Mucosa of descending colon (tissue), 3 donors: ENCODE measurements around the gene CAPS2. TPM values are rescaled to one million over a fixed set of nuclear protein-coding genes. Genes with fewer than 3 reads are reported as not detected.

ENCODE experiments used
- ATAC-seq: fragments of 200-7000 bp; cut with Tn5 transposase; one replicate; pipeline ENCODE4 v1.9.1; 2020; ENCODE audit warnings: mild to moderate bottlenecking, moderate library complexity
- DNase-seq, 3 donors: peaks; one replicate each; pipeline ENCODE4 v3.0.0-alpha.2; 2020
- H3K36me3 ChIP-seq: fragments of 200-600 bp; one replicate; pipeline ENCODE4 v1.8.0; 2021; ENCODE audit warnings: low read depth, mild to moderate bottlenecking
- H3K4me1 ChIP-seq: fragments of 200-600 bp; one replicate; pipeline ENCODE4 v1.8.0; 2021; ENCODE audit warnings: low read depth, mild to moderate bottlenecking
- H3K4me3 ChIP-seq: fragments of 200-600 bp; one replicate; pipeline ENCODE4 v1.8.0; 2021; ENCODE audit warnings: mild to moderate bottlenecking
- H3K9me3 ChIP-seq: fragments of 200-600 bp; one replicate; pipeline ENCODE4 v1.8.0; 2021; ENCODE audit warnings: mild to moderate bottlenecking
- intact Hi-C, 2 donors: fragments of 100-400 bp; cut with DNase I in 1 of 2; cut with micrococcal nuclease in 1 of 2; formaldehyde crosslinking; loops; one replicate each; pipeline versions ENCODE4 v1.11.0 to v1.11.1; 2022; cut with DNase I, micrococcal nuclease
- total RNA-seq, 3 donors: library from RNA; stranded (reverse); fragmentation: NEBNext Ultra II Directional in 2 of 3; extraction: Animal tissue kit (Norgen Biotek cat#: 25700) in 2 of 3; gene quantifications; one replicate each; pipeline versions ENCODE4 v1.2.1 to v1.2.4, GENCODE V29; 2021 to 2023
- TF ChIP-seq, protein P1 (sequence below): fragments of 200-600 bp; IDR thresholded peaks from one replicate; pipeline ENCODE4 v1.8.0; 2022; ENCODE audit warnings: antibody characterized with exemption, mild to moderate bottlenecking
- donor health status: DM: no; HTN: no; CAD: no; lungs with moderate emphysema.
- donor health status: DM: no; HTN: no; CAD: no.
- donor health status: DM: no; HTN: yes; CAD: no.

Gene CAPS2
- total RNA-seq, 3 donors from 2014 or later, result 5.9 to 11.3 (median 7.1) TPM

DNA sequence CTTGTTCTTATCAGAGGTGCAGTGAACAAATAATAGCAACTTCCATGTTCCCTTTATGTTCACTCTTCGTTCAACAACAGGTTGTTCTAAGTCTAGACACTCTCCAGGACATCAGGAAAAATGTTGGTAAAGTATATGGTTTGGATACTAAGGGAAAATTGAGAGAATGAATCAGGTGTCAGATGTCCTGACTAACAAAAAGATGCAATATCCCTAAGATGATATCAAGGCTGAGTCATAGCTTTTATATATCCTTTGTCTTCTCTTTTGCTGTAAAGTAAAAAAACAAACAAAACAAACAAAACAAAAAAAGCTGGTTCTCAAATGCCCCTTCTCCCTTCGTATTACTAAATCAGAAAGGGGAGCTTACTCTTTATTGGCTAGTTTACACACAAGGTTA, 15.4 kb upstream of the CAPS2 start:
- TF ChIP-seq, protein P1, sequence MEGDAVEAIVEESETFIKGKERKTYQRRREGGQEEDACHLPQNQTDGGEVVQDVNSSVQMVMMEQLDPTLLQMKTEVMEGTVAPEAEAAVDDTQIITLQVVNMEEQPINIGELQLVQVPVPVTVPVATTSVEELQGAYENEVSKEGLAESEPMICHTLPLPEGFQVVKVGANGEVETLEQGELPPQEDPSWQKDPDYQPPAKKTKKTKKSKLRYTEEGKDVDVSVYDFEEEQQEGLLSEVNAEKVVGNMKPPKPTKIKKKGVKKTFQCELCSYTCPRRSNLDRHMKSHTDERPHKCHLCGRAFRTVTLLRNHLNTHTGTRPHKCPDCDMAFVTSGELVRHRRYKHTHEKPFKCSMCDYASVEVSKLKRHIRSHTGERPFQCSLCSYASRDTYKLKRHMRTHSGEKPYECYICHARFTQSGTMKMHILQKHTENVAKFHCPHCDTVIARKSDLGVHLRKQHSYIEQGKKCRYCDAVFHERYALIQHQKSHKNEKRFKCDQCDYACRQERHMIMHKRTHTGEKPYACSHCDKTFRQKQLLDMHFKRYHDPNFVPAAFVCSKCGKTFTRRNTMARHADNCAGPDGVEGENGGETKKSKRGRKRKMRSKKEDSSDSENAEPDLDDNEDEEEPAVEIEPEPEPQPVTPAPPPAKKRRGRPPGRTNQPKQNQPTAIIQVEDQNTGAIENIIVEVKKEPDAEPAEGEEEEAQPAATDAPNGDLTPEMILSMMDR, result no peak
- no peak for DNase-seq
- intact Hi-C loops, result no loop called here
- Histone ChIP-seq H3K9me3 (no peaks in the 10 kb centered on the region), H3K4me3 (no peak overlapping the region), H3K4me1 (no peaks in the 10 kb centered on the region), H3K36me3 (no peaks in the 10 kb centered on the region)
- ATAC-seq, result no peak

DNA sequence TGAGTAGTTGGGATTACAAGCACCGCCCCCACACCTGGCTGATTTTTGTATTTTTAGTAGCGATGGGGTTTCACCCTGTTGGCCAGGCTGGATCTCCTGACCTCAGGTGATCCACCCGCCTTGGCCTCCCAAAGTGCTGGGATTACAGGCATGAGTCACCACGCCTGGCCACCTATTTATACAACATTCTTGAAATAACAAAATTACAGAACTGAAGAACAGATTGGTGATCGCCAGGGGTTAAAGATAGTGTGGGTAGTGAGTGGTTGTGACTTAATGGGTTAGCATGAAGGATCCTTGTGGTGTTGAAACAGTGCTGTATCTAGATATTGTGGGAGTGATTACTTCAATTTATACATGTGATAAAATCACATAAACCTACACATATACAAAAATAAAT, 11.7 kb upstream of the CAPS2 start:
- Histone ChIP-seq H3K36me3 (no peaks in the 10 kb centered on the region), H3K4me1 (no peaks in the 10 kb centered on the region), H3K4me3 (no peak overlapping the region), H3K9me3 (no peaks in the 10 kb centered on the region)
- TF ChIP-seq, protein P1, result no peak
- intact Hi-C loops, result no loop called here
- ATAC-seq (no peak), DNase-seq (no peak)

DNA sequence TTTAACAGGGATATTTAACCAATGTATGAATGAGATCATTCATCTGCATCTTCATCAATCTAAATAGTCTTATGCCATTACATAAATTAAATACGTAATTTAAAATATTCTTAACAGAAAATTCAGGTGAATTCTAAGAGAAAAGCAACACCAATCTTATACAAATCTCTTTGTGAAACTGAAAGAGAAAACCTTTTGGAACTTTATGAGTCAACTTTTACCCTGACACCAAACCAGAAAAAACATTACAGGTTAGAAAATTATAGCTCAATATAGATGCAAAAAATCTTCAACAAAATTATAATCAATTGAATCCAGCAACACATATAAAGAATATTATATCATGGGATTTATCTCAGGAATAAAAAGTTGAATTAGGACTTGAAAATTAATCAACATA, 7.8 kb upstream of the CAPS2 start:
- DNase-seq (no peak), ATAC-seq (no peak)
- Histone ChIP-seq H3K9me3 (no peaks in the 10 kb centered on the region), H3K4me1 (no peaks in the 10 kb centered on the region), H3K36me3 (no peaks in the 10 kb centered on the region), H3K4me3 (no peak overlapping the region)
- intact Hi-C loops, result no loop called here
- TF ChIP-seq, protein P1, result no peak

DNA sequence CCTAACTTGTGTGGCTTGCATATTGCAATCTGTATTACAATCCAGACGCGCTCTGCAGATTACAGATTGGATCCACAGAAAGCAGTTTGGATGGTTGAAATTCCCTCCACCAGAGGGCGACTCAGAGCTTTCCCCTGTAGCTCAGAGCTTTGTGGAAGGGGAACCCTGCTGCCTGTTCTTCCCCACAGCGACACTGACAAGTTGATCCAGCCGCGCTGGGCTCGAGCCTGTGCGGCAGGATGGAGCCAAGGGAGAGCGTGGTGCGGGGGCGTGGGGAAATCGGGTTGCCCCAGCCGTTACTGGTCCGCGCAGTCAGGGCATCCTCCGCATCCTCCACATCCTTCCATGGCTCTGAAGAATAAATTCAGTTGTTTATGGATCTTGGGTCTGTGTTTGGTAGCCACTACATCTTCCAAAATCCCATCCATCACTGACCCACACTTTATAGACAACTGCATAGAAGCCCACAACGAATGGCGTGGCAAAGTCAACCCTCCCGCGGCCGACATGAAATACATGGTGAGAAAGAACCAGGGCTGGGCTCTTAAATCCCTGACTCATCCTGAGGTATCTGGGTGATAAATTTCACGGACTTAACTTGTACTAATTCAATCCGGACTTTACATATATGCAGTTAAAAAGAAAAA, 4.4 kb upstream of the CAPS2 start, which contains the start of gene GLIPR1L1:
Gene GLIPR1L1 (plus strand): TSS at position 287 of the 647 bp plus-strand sequence. CDS start 59 bp downstream, at position 346.
- intact Hi-C loops, result no loop called here
- DNase-seq (peak; percentile 53 to 95 (median 62)), ATAC-seq (peak; percentile 85)
- H3K36me3 ChIP-seq, result no peaks in the 10 kb centered on the region
- H3K9me3 ChIP-seq, result no peaks in the 10 kb centered on the region
- no peak within 1 kb of the TSS for H3K4me3 ChIP-seq
- TF ChIP-seq, protein P1, result peak; percentile 80
- H3K4me1 ChIP-seq, result no peaks in the 10 kb centered on the region

DNA sequence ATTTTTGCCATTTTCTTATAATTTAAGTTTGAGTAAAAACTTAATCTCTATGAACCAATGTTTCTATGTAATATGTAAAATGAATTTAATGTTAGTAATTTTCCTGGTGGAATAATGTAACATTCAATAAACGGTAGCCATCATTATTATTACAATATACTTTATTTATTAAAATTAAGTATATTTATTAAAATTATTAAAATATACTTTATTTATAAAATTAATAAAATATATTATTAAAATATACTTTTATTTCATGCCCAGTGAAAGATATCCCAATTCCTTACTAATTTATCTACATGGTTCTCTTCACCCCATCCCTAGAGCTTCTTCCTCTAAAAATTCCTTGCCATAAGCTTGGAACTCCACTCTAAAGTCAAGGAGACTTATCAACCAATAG, 2.5 kb downstream of the CAPS2 start:
- no peaks in the 10 kb centered on the region for H3K4me1 ChIP-seq
- no peaks in the 10 kb centered on the region for H3K36me3 ChIP-seq
- ATAC-seq (no peak), DNase-seq (no peak)
- TF ChIP-seq, protein P1, result no peak
- no peak overlapping the region for H3K4me3 ChIP-seq
- H3K9me3 ChIP-seq, result no peaks in the 10 kb centered on the region
- intact Hi-C loops, result no loop called here
